GM23248 (cell line): ENCODE measurements around the gene NUDT12. TPM values are rescaled to one million over a fixed set of nuclear protein-coding genes. Genes with fewer than 3 reads are reported as not detected.

Experiments
- DNase-seq: peaks from one replicate; pipeline ENCODE4 v3.0.0-alpha.2; 2015
- H2AFZ ChIP-seq: fragments of 200-600 bp; sonication (generic); 2 replicates; pipeline ENCODE4 v1.6.1; 2016; ENCODE audit warnings: antibody characterized with exemption
- H3F3A ChIP-seq: fragments of 200-600 bp; sonication (generic); 2 replicates; pipeline ENCODE4 v1.6.1; 2016; ENCODE audit warnings: mild to moderate bottlenecking, antibody characterized with exemption, mixed run types; ENCODE audit not compliant: insufficient read depth
- H3K27ac ChIP-seq: fragments of 200-600 bp; sonication (generic); 2 replicates; pipeline ENCODE4 v1.5.1; 2016; ENCODE audit warnings: mild to moderate bottlenecking
- H3K27me3 ChIP-seq: fragments of 200-600 bp; sonication (generic); replicated peaks from 2 replicates; pipeline ENCODE4 v1.6.1; 2016; ENCODE audit warnings: mild to moderate bottlenecking; ENCODE audit not compliant: insufficient read depth
- H3K36me3 ChIP-seq: fragments of 200-600 bp; sonication (generic); 2 replicates; pipeline ENCODE4 v1.6.1; 2016; ENCODE audit warnings: low read depth, mild to moderate bottlenecking
- H3K4me1 ChIP-seq: fragments of 200-600 bp; sonication (generic); 2 replicates; pipeline ENCODE4 v1.6.1; 2016; ENCODE audit warnings: mild to moderate bottlenecking; ENCODE audit not compliant: insufficient read depth
- H3K4me2 ChIP-seq: fragments of 200-600 bp; sonication (generic); one replicate; pipeline ENCODE4 v1.6.1; 2016; ENCODE audit warnings: mild to moderate bottlenecking; ENCODE audit not compliant: unreplicated experiment
- H3K4me3 ChIP-seq: fragments of 200-600 bp; sonication (generic); 2 replicates; pipeline ENCODE4 v1.5.1; 2016; ENCODE audit warnings: mild to moderate bottlenecking
- H3K79me2 ChIP-seq: fragments of 200-600 bp; sonication (generic); 2 replicates; pipeline ENCODE4 v1.6.1; 2016; ENCODE audit warnings: mild to moderate bottlenecking; ENCODE audit not compliant: insufficient read depth
- H3K9ac ChIP-seq: fragments of 200-600 bp; sonication (generic); 2 replicates; pipeline ENCODE4 v1.6.1; 2016; ENCODE audit warnings: mild to moderate bottlenecking
- H3K9me2 ChIP-seq: fragments of 200-600 bp; sonication (generic); 2 replicates; pipeline ENCODE4 v1.6.1; 2016; ENCODE audit warnings: mixed run types, mild to moderate bottlenecking, moderate library complexity; ENCODE audit not compliant: insufficient read depth
- H3K9me3 ChIP-seq: fragments of 200-600 bp; sonication (generic); one replicate; pipeline ENCODE4 v1.6.1; 2017; ENCODE audit warnings: low read depth
- H4K20me1 ChIP-seq: fragments of 200-600 bp; sonication (generic); 2 replicates; pipeline ENCODE4 v1.6.0; 2016; ENCODE audit not compliant: insufficient read depth
- EZH2 ChIP-seq: fragments of 200-600 bp; sonication (generic); IDR thresholded peaks from 2 replicates; pipeline ENCODE4 v1.6.1; 2018; ENCODE audit warnings: antibody characterized with exemption, mild to moderate bottlenecking; ENCODE audit not compliant: insufficient read depth, poor library complexity, severe bottlenecking
- EZH2phosphoT487 ChIP-seq: fragments of 200-600 bp; sonication (generic); IDR thresholded peaks from 2 replicates; pipeline ENCODE4 v1.6.1; 2018; ENCODE audit warnings: antibody characterized with exemption, moderate library complexity, mild to moderate bottlenecking, low read depth; ENCODE audit not compliant: insufficient read depth
- WGBS, 2 experiments: methylation state at CpG; one replicate each; pipeline ENCODE4 v1.1.6; 2015 to 2017; ENCODE audit warnings: low lambda C conversion rate in 2 of 2, low coverage in 1 of 2; ENCODE audit errors: missing lambda C conversion rate in 2 of 2; 5-methylcytosine and 5-hydroxymethylcytosine counted together
- in situ Hi-C: fragments of 300-500 bp; cut with MboI; formaldehyde crosslinking; loops from 2 replicates; pipeline ENCODE4 v1.15.0; 2020
- polyA plus RNA-seq: library from polyadenylated mRNA; unstranded; fragments of >200 nt; fragmentation: Nextera tagmentation; extraction: Ambion mirVana; gene quantifications from 2 replicates; pipeline ENCODE4 v1.2.1, GENCODE V29; 2016
- total RNA-seq: library from RNA; depleted of rRNA; stranded (reverse); fragments of >200 nt; shearing (Covaris generic); gene quantifications from 2 replicates; pipeline ENCODE4 v1.2.3, GENCODE V29; 2014

The NUDT12 gene
- total and polyA plus RNA-seq, 2 experiments from 2014 or later: 6.7 to 8.9 TPM

GRCh38 chr5:103539376-103540330 lies 22.9 kb downstream of the NUDT12 start:
- WGBS, 2 experiments: 36% methylated on average over 3 of the region's 3 CpGs
- H3K27me3 ChIP-seq: no peaks in the 10 kb centered on the region
- H3K36me3 ChIP-seq: no peaks in the 10 kb centered on the region
- no peaks in the 10 kb centered on the region for H3F3A ChIP-seq
- no peak overlapping the region for H3K4me2 ChIP-seq
- no peaks in the 10 kb centered on the region for H3K9me2 ChIP-seq
- no peaks in the 10 kb centered on the region for H4K20me1 ChIP-seq
- no peak overlapping the region for H3K27ac ChIP-seq
- no peak for TF ChIP-seq EZH2
- TF ChIP-seq EZH2phosphoT487: no peak
- no peaks in the 10 kb centered on the region for H3K79me2 ChIP-seq
- H3K4me1 ChIP-seq: no peaks in the 10 kb centered on the region; the same call in 1 of the 2 replicates
- no peak overlapping the region for H3K9ac ChIP-seq
- H3K4me3 ChIP-seq: no peak overlapping the region
- H3K9me3 ChIP-seq: no peaks in the 10 kb centered on the region
- no peak overlapping the region for H2AFZ ChIP-seq
- in situ Hi-C loops: no loop called here
- no peak for DNase-seq

- Histone ChIP-seq H4K20me1 (no peaks in the 10 kb centered on the region), H3K27me3 (no peaks in the 10 kb centered on the region), H3K36me3 (no peaks in the 10 kb centered on the region), H3K4me2 (no peak overlapping the region), H3K79me2 (no peaks in the 10 kb centered on the region), H3K4me1 (peaks cover 13% of the 10 kb centered on the region), H3K27ac (no peak overlapping the region), H3K9ac (no peak overlapping the region), H2AFZ (no peak overlapping the region), H3K4me3 (no peak overlapping the region), H3F3A (peaks cover 11% of the 10 kb centered on the region), H3K9me3 (no peaks in the 10 kb centered on the region), H3K9me2 (no peaks in the 10 kb centered on the region)
- WGBS, 2 experiments: 45 to 48% methylated on average over 2 of the region's 2 CpGs
- in situ Hi-C loops: no loop called here
- TF ChIP-seq EZH2phosphoT487 (no peak), EZH2 (no peak)
- DNase-seq: peak; percentile 62
Observed at GRCh38 chr5:103532086-103532734, 30.4 kb downstream of the NUDT12 start.

GRCh38 chr5:103526164-103526915 lies 36.2 kb downstream of the NUDT12 start:
- H3K27ac ChIP-seq: peak overlapping the region; percentile 74
- DNase-seq: peak; percentile 88
- peak overlapping the region; percentile 29 for H2AFZ ChIP-seq
- TF ChIP-seq EZH2phosphoT487 (no peak), EZH2 (no peak)
- no peaks in the 10 kb centered on the region for H3K27me3 ChIP-seq
- H3K79me2 ChIP-seq: no peaks in the 10 kb centered on the region
- no peaks in the 10 kb centered on the region for H3K9me3 ChIP-seq
- peak overlapping the region; percentile 35 for H3K4me3 ChIP-seq
- 21 to 25% methylated on average over 6 of the region's 6 CpGs for WGBS, 2 experiments
- H4K20me1 ChIP-seq: no peaks in the 10 kb centered on the region
- H3K9ac ChIP-seq: peak overlapping the region; percentile 49
- peaks cover 32% of the 10 kb centered on the region for H3F3A ChIP-seq
- H3K36me3 ChIP-seq: no peaks in the 10 kb centered on the region
- in situ Hi-C loops: no loop called here
- H3K4me2 ChIP-seq: peak overlapping the region; percentile 55
- H3K9me2 ChIP-seq: no peaks in the 10 kb centered on the region
- H3K4me1 ChIP-seq: peaks cover 38% of the 10 kb centered on the region

DNA sequence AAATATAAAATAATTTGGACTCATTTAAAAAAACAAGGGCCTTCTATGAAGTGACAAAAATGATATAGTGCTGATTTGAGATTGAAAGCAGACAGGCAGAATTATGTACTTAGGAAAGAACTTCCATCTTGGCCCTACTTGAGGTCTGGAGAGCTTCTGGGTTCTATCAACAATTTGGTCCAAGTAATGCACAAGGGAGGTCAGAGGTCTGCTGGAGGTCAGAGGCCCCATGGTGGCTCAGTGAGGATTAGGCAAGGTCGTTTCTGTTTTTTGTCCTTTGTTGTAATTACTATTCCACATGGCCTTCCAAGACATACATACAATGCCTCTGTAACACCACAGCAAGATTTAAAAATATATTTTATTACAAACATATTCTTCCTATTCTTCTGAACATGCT lies 37.2 kb downstream of the NUDT12 start:
- H3K9ac ChIP-seq: 0 out of 2 replicates have a peak overlapping the region, but pooled peaks have one; percentile 18
- peaks cover 38% of the 10 kb centered on the region for H3K4me1 ChIP-seq
- DNase-seq: no peak
- H3K4me2 ChIP-seq: peak overlapping the region; percentile 55
- H3K36me3 ChIP-seq: no peaks in the 10 kb centered on the region
- no peak overlapping the region for H3K4me3 ChIP-seq
- peaks cover 32% of the 10 kb centered on the region for H3F3A ChIP-seq
- in situ Hi-C loops: no loop called here
- H4K20me1 ChIP-seq: no peaks in the 10 kb centered on the region
- WGBS, 2 experiments: 6 to 19% methylated on average over 1 of the region's 1 CpG
- no peaks in the 10 kb centered on the region for H3K9me3 ChIP-seq
- H3K27me3 ChIP-seq: no peaks in the 10 kb centered on the region
- TF ChIP-seq EZH2: no peak
- no peak for TF ChIP-seq EZH2phosphoT487
- H2AFZ ChIP-seq: no peak overlapping the region
- H3K9me2 ChIP-seq: no peaks in the 10 kb centered on the region
- H3K79me2 ChIP-seq: no peaks in the 10 kb centered on the region
- H3K27ac ChIP-seq: peak overlapping the region; percentile 74
